HepG2 (cell line): ENCODE results near the gene DMKN. TPM values are rescaled to one million over a fixed set of nuclear protein-coding genes. Genes with fewer than 3 reads are reported as not detected.

Experiments used
- ATAC-seq: fragments of 200-7000 bp; cut with Tn5 transposase; 3 replicates; pipeline ENCODE4 v1.9.1; 2020; ENCODE audit warnings: mild to moderate bottlenecking, moderate library complexity
- BruUV-seq: library from RNA; stranded (reverse); fragments of 400-500 nt; replicated peaks from 2 replicates; lab custom pipeline; 2021; lab: Mats Ljungman, UMichigan
- CTCF ChIA-PET: fragments of 300-600 bp; formaldehyde crosslinking; extraction: SDS; loops from one replicate; lab custom pipeline; 2021; ENCODE audit warnings: low total read pairs, inconsistent platforms, low intra/inter-chr PET ratio; lab: Yijun Ruan, JAX
- POLR2A ChIA-PET: fragments of 350-600 bp; sonication (Branson Sonifier 250); formaldehyde crosslinking; loops from one replicate; lab custom pipeline; 2020; ENCODE audit warnings: antibody characterized with exemption, inconsistent platforms; lab: Yijun Ruan, JAX
- DNase-seq: peaks from one replicate; pipeline ENCODE4 v3.0.0-alpha.2; 2015; ENCODE audit warnings: low spot score
- FAIRE-seq: peaks from 3 replicates; lab custom pipeline; 2011; peaks lifted over from hg19 to GRCh38; lab: Jason Lieb, UNC
- H2AFZ ChIP-seq: one replicate; pipeline ENCODE4 v1.6.1; 2011; ENCODE audit warnings: low read length, inconsistent platforms
- H3K27ac ChIP-seq: fragments of 300-600 bp; 3 replicates; pipeline ENCODE4 v1.8.0; 2011; ENCODE audit warnings: mixed run types, mild to moderate bottlenecking, mixed read lengths, low read length, inconsistent platforms; ENCODE audit not compliant: insufficient read depth; ENCODE audit errors: extremely low read length
- H3K27me3 ChIP-seq, 2 experiments: fragments of 200-600 bp in 1 of 2; 2 replicates in 1 of 2; 3 replicates in 1 of 2; pipeline versions ENCODE4 v1.6.0 to v1.8.0; 2011; ENCODE audit warnings: low read length in 2 of 2, mild to moderate bottlenecking in 2 of 2, moderate library complexity in 2 of 2, inconsistent platforms in 1 of 2; ENCODE audit not compliant: insufficient read depth in 2 of 2, control insufficient read depth in 1 of 2
- H3K36me3 ChIP-seq, 2 experiments: fragments of 200-600 bp in 1 of 2; replicated peaks in 1 of 2; 2 replicates in 1 of 2; 3 replicates in 1 of 2; pipeline versions ENCODE4 v1.5.1 to v1.8.0; 2011; ENCODE audit warnings: low read length in 2 of 2, inconsistent platforms in 1 of 2; ENCODE audit not compliant: insufficient read depth in 2 of 2, control insufficient read depth in 1 of 2
- H3K4me1 ChIP-seq: 2 replicates; pipeline ENCODE4 v1.5.1; 2012; ENCODE audit warnings: low read length, inconsistent platforms; ENCODE audit not compliant: insufficient read depth
- H3K4me2 ChIP-seq: 2 replicates; pipeline ENCODE4 v1.6.0; 2011; ENCODE audit warnings: low read depth, low read length, inconsistent platforms
- H3K4me3 ChIP-seq, 3 experiments: fragments of 200-600 bp in 1 of 3; sonication (generic), shearing (Covaris generic) in 1 of 3; replicated peaks in 1 of 3; 2 replicates each; pipeline ENCODE4 v1.5.1; 2011 to 2016; ENCODE audit warnings: low read length in 3 of 3, inconsistent platforms in 2 of 3, low read depth in 2 of 3, mild to moderate bottlenecking in 2 of 3, control low read depth in 1 of 3, mixed read lengths in 1 of 3; ENCODE audit not compliant: insufficient read depth in 1 of 3
- H3K79me2 ChIP-seq: one replicate; pipeline ENCODE4 v1.6.1; 2011; ENCODE audit warnings: low read length, inconsistent platforms; ENCODE audit not compliant: insufficient read depth
- H3K9ac ChIP-seq: 2 replicates; pipeline ENCODE4 v1.6.0; 2011; ENCODE audit warnings: mild to moderate bottlenecking, low read depth, low read length, inconsistent platforms; ENCODE audit not compliant: insufficient read depth
- H3K9me3 ChIP-seq: 2 replicates; pipeline ENCODE4 v1.5.1; 2012; ENCODE audit warnings: mild to moderate bottlenecking, low read length
- H4K20me1 ChIP-seq: 2 replicates; pipeline ENCODE4 v1.6.0; 2011; ENCODE audit warnings: inconsistent platforms, mild to moderate bottlenecking, low read length, moderate library complexity; ENCODE audit not compliant: insufficient read depth
- ARHGAP35 ChIP-seq: sonication (generic); formaldehyde crosslinking; IDR thresholded peaks from 2 replicates; pipeline ENCODE4 v1.9.0; 2022; ENCODE audit warnings: mild to moderate bottlenecking, inconsistent platforms, moderate library complexity, missing genetic modification reagents, borderline replicate concordance
- ATAD3A ChIP-seq: sonication (generic); formaldehyde crosslinking; IDR thresholded peaks from 2 replicates; pipeline ENCODE4 v1.4.0; 2020; ENCODE audit warnings: missing genetic modification reagents
- CBX2 ChIP-seq, 2 experiments: fragments of 200-600 bp in 1 of 2; sonication (generic); formaldehyde crosslinking in 1 of 2; IDR thresholded peaks; 2 replicates each; pipeline versions ENCODE4 v1.7.0 to v1.8.1; 2018 to 2022; ENCODE audit warnings: low read depth in 2 of 2, low read length in 1 of 2, mild to moderate bottlenecking in 1 of 2, missing genetic modification reagents in 1 of 2
- ERF ChIP-seq: IDR thresholded peaks from 2 replicates; pipeline ENCODE4 v1.6.1; 2018; ENCODE audit warnings: missing biosample characterization, missing genetic modification reagents
- GATAD2A ChIP-seq: IDR thresholded peaks from 2 replicates; pipeline ENCODE4 v1.6.1; 2016
- MYC ChIP-seq: sonication (generic); formaldehyde crosslinking; IDR thresholded peaks from 2 replicates; pipeline ENCODE4 v1.9.0; 2021; ENCODE audit warnings: missing genetic modification reagents, borderline replicate concordance
- PLRG1 ChIP-seq: fragments of 450-650 bp; conservative IDR thresholded peaks from 2 replicates; pipeline ENCODE4 v1.6.1; 2016
- RAD51 ChIP-seq: fragments of 450-650 bp; IDR thresholded peaks from 2 replicates; pipeline ENCODE4 v1.6.1; 2016; ENCODE audit warnings: borderline replicate concordance
- SAP130 ChIP-seq: IDR thresholded peaks from 2 replicates; pipeline ENCODE4 v1.6.1; 2016; ENCODE audit warnings: low read depth
- SMAD3 ChIP-seq: sonication (generic); formaldehyde crosslinking; IDR thresholded peaks from 2 replicates; pipeline ENCODE4 v1.4.0; 2020; ENCODE audit warnings: missing genetic modification reagents
- TOPORS ChIP-seq: sonication (generic); formaldehyde crosslinking; IDR thresholded peaks from 2 replicates; pipeline ENCODE4 v1.8.0; 2023; ENCODE audit warnings: mild to moderate bottlenecking, missing genetic modification reagents
- ZNF564 ChIP-seq: sonication (generic); formaldehyde crosslinking; IDR thresholded peaks from 2 replicates; pipeline ENCODE4 v1.8.1; 2023; ENCODE audit warnings: mild to moderate bottlenecking, missing genetic modification reagents
- ZNF607 ChIP-seq: sonication (generic); formaldehyde crosslinking; IDR thresholded peaks from 2 replicates; pipeline ENCODE4 v1.5.1; 2020; ENCODE audit warnings: missing genetic modification reagents, mild to moderate bottlenecking, borderline replicate concordance
- WGBS: methylation state at CpG from one replicate; pipeline ENCODE4 v1.1.6; 2017; ENCODE audit warnings: low lambda C conversion rate; 5-methylcytosine and 5-hydroxymethylcytosine counted together
- in situ Hi-C: cut with HindIII; loops from 2 replicates; pipeline ENCODE4 v1.10.0; 2017; ENCODE audit warnings: low pct_unique_long_range_greater_than_20kb; ENCODE audit not compliant: extremely low pct_ligation_motif_present
- intact Hi-C: fragments of 100-400 bp; cut with micrococcal nuclease; formaldehyde crosslinking; loops from one replicate; pipeline ENCODE4 v1.10.0; 2022; ENCODE audit not compliant: unreplicated experiment
- polyA plus RNA-seq, 8 experiments: library from polyadenylated mRNA; depleted of rRNA in 3 of 8; stranded (reverse) in 7 of 8; unstranded in 1 of 8; fragments of >200 nt; fragmentation: Illumina TruSeq in 4 of 8; extraction: Trizol in 4 of 8; gene quantifications; 2 replicates each; pipeline versions ENCODE4 v1.2.1 to v1.2.3, GENCODE V29; 2011 to 2016; ENCODE audit warnings: low read depth in 4 of 8, missing spikeins in 1 of 8, mixed read lengths in 1 of 8; ENCODE audit not compliant: insufficient read depth in 1 of 8
- total RNA-seq, 5 experiments: library from RNA; depleted of rRNA; stranded (reverse); fragments of >200 nt; fragmentation: Illumina TruSeq; extraction: Trizol; gene quantifications; 2 replicates each; pipeline ENCODE4 v1.2.3, GENCODE V29; 2016; ENCODE audit warnings: low read depth in 1 of 5
- TF ChIP-seq, protein P1 (sequence below): sonication (generic); formaldehyde crosslinking; IDR thresholded peaks from 2 replicates; pipeline ENCODE4 v1.5.1; 2020; ENCODE audit warnings: mild to moderate bottlenecking, missing genetic modification reagents, moderate library complexity
- TF ChIP-seq, protein P2 (sequence below): IDR thresholded peaks from 2 replicates; pipeline ENCODE4 v1.6.1; 2016; ENCODE audit warnings: missing biosample characterization, missing genetic modification reagents, low read depth
- TF ChIP-seq, protein P3 (sequence below): IDR thresholded peaks from 2 replicates; pipeline ENCODE4 v1.6.1; 2016; ENCODE audit warnings: missing compliant biosample characterization, missing genetic modification reagents, borderline replicate concordance

DMKN gene
- total and polyA plus RNA-seq, 2 of the 13 experiments (the other 11 are each of a cell fraction or from before 2014, with no cell fraction given) = 50.8 to 57.1 TPM

GRCh38 chr19:35509018-35509652 is 4.3 kb downstream of the DMKN start:
- no peaks in the 10 kb centered on the region for H3K9me3 ChIP-seq
- H3K4me3 ChIP-seq = peak overlapping the region; percentile 65 to 78 (median 69)
- FAIRE-seq (peak; percentile 66), DNase-seq (peak; percentile 42), ATAC-seq (peak; percentile 56)
- ChIA-PET POLR2A (interaction anchor here (0.6 to 1.2 kb wide), 2 partner anchors 14 to 39 kb away, joined by 3 read pairs; no protein-coding TSS in a partner anchor), CTCF (interaction anchor here (1.4 to 1.7 kb wide), 2 partner anchors 156 to 261 kb away, joined by 3 to 4 read pairs; no protein-coding TSS in a partner anchor)
- H3K27ac ChIP-seq = peak overlapping the region; percentile 58
- no peaks in the 10 kb centered on the region for H4K20me1 ChIP-seq
- no TSS peak for BruUV-seq
- 38% methylated on average over 12 of the region's 12 CpGs for WGBS
- H3K4me2 ChIP-seq = peak overlapping the region; percentile 93
- in situ Hi-C loops = no loop called here
- H3K9ac ChIP-seq = peak overlapping the region; percentile 69
- intact Hi-C loops = no loop called here
- H3K79me2 ChIP-seq = no peaks in the 10 kb centered on the region
- H3K36me3 ChIP-seq = peaks cover 3 to 5% of the 10 kb centered on the region in 2 experiments; a peak in 3 of 5 replicates
- H3K27me3 ChIP-seq = peaks cover 1 to 23% of the 10 kb centered on the region in 2 experiments; a peak in 2 of 5 replicates
- peaks cover 49% of the 10 kb centered on the region for H3K4me1 ChIP-seq
- peak overlapping the region; percentile 78 for H2AFZ ChIP-seq
- TF ChIP-seq ZNF607 (CRISPR knock-in tag) (peak; percentile 64; the same call in 1 of the 2 replicates), PLRG1 (no peak), SAP130 (CRISPR knock-in tag) (peak; percentile 85), CBX2 (IDR thresholded peaks at IDR 0.05; ENCODE audit: low read depth, low read length) (no peak), CBX2 (CRISPR knock-in tag; IDR thresholded peaks at IDR 0.05; ENCODE audit: low read depth) (no peak), GATAD2A (CRISPR knock-in tag) (0 out of 2 replicates have a peak, but pooled peaks have one; percentile 26), ATAD3A (CRISPR knock-in tag) (no peak), MYC (peak; percentile 77), RAD51 (no peak), ARHGAP35 (CRISPR knock-in tag) (no peak), ZNF564 (CRISPR knock-in tag) (0 out of 2 replicates have a peak, but pooled peaks have one; percentile 34), TOPORS (no peak), ERF (CRISPR knock-in tag) (peak; percentile 32; the same call in 1 of the 2 replicates), SMAD3 (0 out of 2 replicates have a peak, but pooled peaks have one; percentile 41)
- TF ChIP-seq, protein P1, sequence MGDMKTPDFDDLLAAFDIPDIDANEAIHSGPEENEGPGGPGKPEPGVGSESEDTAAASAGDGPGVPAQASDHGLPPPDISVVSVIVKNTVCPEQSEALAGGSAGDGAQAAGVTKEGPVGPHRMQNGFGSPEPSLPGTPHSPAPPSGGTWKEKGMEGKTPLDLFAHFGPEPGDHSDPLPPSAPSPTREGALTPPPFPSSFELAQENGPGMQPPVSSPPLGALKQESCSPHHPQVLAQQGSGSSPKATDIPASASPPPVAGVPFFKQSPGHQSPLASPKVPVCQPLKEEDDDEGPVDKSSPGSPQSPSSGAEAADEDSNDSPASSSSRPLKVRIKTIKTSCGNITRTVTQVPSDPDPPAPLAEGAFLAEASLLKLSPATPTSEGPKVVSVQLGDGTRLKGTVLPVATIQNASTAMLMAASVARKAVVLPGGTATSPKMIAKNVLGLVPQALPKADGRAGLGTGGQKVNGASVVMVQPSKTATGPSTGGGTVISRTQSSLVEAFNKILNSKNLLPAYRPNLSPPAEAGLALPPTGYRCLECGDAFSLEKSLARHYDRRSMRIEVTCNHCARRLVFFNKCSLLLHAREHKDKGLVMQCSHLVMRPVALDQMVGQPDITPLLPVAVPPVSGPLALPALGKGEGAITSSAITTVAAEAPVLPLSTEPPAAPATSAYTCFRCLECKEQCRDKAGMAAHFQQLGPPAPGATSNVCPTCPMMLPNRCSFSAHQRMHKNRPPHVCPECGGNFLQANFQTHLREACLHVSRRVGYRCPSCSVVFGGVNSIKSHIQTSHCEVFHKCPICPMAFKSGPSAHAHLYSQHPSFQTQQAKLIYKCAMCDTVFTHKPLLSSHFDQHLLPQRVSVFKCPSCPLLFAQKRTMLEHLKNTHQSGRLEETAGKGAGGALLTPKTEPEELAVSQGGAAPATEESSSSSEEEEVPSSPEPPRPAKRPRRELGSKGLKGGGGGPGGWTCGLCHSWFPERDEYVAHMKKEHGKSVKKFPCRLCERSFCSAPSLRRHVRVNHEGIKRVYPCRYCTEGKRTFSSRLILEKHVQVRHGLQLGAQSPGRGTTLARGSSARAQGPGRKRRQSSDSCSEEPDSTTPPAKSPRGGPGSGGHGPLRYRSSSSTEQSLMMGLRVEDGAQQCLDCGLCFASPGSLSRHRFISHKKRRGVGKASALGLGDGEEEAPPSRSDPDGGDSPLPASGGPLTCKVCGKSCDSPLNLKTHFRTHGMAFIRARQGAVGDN (CRISPR knock-in tag) = peak; percentile 72
- TF ChIP-seq, protein P2, sequence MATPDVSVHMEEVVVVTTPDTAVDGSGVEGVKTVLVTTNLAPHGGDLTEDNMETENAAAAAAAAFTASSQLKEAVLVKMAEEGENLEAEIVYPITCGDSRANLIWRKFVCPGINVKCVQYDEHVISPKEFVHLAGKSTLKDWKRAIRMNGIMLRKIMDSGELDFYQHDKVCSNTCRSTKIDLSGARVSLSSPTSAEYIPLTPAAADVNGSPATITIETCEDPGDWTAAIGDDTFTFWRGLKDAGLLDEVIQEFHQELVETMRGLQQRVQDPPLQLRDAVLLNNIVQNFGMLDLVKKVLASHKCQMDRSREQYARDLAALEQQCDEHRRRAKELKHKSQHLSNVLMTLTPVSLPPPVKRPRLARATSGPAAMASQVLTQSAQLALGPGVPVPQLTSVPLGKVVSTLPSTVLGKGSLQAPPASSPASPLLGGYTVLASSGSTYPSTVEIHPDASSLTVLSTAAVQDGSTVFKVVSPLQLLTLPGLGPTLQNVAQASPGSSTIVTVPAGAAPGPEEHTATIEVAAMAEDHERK (CRISPR knock-in tag) = no peak
- TF ChIP-seq, protein P3, sequence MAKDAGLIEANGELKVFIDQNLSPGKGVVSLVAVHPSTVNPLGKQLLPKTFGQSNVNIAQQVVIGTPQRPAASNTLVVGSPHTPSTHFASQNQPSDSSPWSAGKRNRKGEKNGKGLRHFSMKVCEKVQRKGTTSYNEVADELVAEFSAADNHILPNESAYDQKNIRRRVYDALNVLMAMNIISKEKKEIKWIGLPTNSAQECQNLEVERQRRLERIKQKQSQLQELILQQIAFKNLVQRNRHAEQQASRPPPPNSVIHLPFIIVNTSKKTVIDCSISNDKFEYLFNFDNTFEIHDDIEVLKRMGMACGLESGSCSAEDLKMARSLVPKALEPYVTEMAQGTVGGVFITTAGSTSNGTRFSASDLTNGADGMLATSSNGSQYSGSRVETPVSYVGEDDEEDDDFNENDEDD = peak; percentile 88; the same call in 1 of the 2 replicates
